Fibroblast of skin of back (primary cell): ENCODE results near the gene UTP11.

Experiments
- DNase-seq: peaks from one replicate; pipeline ENCODE4 v3.0.0-alpha.2; 2013

UTP11 gene

GRCh38 chr1:38073534-38074301 lies 61.2 kb downstream of the UTP11 start:
- no peak for DNase-seq

- DNase-seq = no peak
Measured at GRCh38 chr1:38074302-38074677, 61.8 kb downstream of the UTP11 start.
